Chondrocyte (in vitro differentiated cells): Measurements from ENCODE around the gene LSP1. TPM values are rescaled to one million over a fixed set of nuclear protein-coding genes. Genes with fewer than 3 reads are reported as not detected.

Experiments
- DNase-seq: peaks from one replicate; pipeline ENCODE4 v3.0.0; 2021; ENCODE audit warnings: mixed read lengths, low spot score
- H3K27ac Mint-ChIP-seq: one replicate; pipeline ENCODE4 v1.8.0; 2021; ENCODE audit warnings: mild to moderate bottlenecking, moderate library complexity, mixed read lengths; ENCODE audit not compliant: unreplicated experiment
- H3K27me3 Mint-ChIP-seq: 2 replicates; pipeline ENCODE4 v1.8.0; 2021; ENCODE audit warnings: low read depth, mixed read lengths
- H3K36me3 Mint-ChIP-seq: 2 replicates; pipeline ENCODE4 v1.8.0; 2021; ENCODE audit warnings: low read depth, mixed read lengths
- H3K4me1 Mint-ChIP-seq: 2 replicates; pipeline ENCODE4 v1.8.0; 2021; ENCODE audit warnings: low read depth, mild to moderate bottlenecking, mixed read lengths
- H3K4me3 Mint-ChIP-seq: one replicate; pipeline ENCODE4 v1.8.0; 2021; ENCODE audit warnings: mild to moderate bottlenecking, moderate library complexity, mixed read lengths; ENCODE audit not compliant: unreplicated experiment
- H3K9me3 Mint-ChIP-seq: 2 replicates; pipeline ENCODE4 v1.8.0; 2021; ENCODE audit warnings: low read depth, mixed read lengths
- CTCF ChIP-seq: fragments of 200-600 bp; sonication (generic); IDR thresholded peaks from 2 replicates; pipeline ENCODE4 v1.5.0; 2021; ENCODE audit warnings: antibody characterized with exemption, mild to moderate bottlenecking, moderate library complexity
- total RNA-seq: library from RNA; stranded (reverse); gene quantifications from 3 replicates; pipeline ENCODE4 v1.2.1, GENCODE V29; 2021

The LSP1 gene
- total RNA-seq, 1 donor from 2014 or later, result 7.4 TPM

DNA sequence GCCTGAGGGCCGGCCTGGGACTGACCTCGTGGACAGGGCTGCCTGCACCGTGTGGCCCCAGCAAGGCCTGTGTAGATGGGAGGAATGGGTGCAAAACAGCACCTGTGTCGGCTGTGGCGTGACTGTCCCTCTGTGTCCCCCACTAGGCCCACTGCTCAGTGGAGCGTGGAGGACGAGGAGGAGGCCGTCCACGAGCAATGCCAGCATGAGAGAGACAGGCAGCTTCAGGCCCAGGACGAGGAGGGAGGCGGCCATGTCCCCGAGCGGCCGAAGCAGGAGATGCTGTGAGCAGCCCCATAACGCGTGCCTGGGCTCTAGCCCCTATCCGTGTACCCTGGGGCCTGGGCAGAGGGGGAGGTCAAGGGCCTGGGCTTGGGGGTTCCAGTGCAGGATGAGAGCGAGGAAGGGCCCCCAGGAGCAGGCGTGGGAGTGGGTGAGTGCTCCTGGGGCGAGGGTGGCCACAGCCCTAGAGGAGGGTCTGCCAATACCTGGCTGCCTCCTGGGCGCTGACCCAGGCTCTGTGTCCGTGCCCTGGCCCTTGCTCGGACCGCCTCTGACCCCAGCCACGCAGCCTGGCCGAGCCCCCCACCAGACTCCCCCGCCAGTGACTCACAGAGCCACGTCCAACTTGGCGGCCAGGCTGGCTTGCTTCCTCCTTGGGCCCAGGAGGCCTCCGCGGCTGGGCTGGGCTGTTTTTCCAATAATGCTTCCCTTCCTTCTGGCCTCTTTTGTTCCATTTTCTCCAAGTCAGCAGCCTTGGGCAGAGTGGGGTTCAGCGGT is 27.2 kb downstream of the LSP1 start:
- H3K36me3 Mint-ChIP-seq, result no peaks in the 10 kb centered on the region
- H3K4me3 Mint-ChIP-seq, result no peak overlapping the region
- H3K9me3 Mint-ChIP-seq, result no peaks in the 10 kb centered on the region
- peak; percentile 89 for DNase-seq
- H3K27ac Mint-ChIP-seq, result peak overlapping the region; percentile 90
- H3K27me3 Mint-ChIP-seq, result no peaks in the 10 kb centered on the region
- no peak for TF ChIP-seq CTCF
- peaks cover 31% of the 10 kb centered on the region for H3K4me1 Mint-ChIP-seq

- no peaks in the 10 kb centered on the region for H3K36me3 Mint-ChIP-seq
- H3K9me3 Mint-ChIP-seq, result no peaks in the 10 kb centered on the region
- H3K27me3 Mint-ChIP-seq, result no peaks in the 10 kb centered on the region
- peaks cover 26% of the 10 kb centered on the region for H3K4me1 Mint-ChIP-seq
- H3K4me3 Mint-ChIP-seq, result no peak overlapping the region
- H3K27ac Mint-ChIP-seq, result peak overlapping the region; percentile 90
- no peak for TF ChIP-seq CTCF
- peak; percentile 87 for DNase-seq
Observed at GRCh38 chr11:1880746-1881441, 28.0 kb downstream of the LSP1 start.

GRCh38 chr11:1881442-1882264 is 28.8 kb downstream of the LSP1 start:
- Mint-ChIP-seq H3K4me1 (peaks cover 19% of the 10 kb centered on the region), H3K4me3 (no peak overlapping the region), H3K27ac (no peak overlapping the region), H3K36me3 (no peaks in the 10 kb centered on the region), H3K27me3 (no peaks in the 10 kb centered on the region), H3K9me3 (no peaks in the 10 kb centered on the region)
- DNase-seq, result peak; percentile 66
- TF ChIP-seq CTCF, result no peak

DNA sequence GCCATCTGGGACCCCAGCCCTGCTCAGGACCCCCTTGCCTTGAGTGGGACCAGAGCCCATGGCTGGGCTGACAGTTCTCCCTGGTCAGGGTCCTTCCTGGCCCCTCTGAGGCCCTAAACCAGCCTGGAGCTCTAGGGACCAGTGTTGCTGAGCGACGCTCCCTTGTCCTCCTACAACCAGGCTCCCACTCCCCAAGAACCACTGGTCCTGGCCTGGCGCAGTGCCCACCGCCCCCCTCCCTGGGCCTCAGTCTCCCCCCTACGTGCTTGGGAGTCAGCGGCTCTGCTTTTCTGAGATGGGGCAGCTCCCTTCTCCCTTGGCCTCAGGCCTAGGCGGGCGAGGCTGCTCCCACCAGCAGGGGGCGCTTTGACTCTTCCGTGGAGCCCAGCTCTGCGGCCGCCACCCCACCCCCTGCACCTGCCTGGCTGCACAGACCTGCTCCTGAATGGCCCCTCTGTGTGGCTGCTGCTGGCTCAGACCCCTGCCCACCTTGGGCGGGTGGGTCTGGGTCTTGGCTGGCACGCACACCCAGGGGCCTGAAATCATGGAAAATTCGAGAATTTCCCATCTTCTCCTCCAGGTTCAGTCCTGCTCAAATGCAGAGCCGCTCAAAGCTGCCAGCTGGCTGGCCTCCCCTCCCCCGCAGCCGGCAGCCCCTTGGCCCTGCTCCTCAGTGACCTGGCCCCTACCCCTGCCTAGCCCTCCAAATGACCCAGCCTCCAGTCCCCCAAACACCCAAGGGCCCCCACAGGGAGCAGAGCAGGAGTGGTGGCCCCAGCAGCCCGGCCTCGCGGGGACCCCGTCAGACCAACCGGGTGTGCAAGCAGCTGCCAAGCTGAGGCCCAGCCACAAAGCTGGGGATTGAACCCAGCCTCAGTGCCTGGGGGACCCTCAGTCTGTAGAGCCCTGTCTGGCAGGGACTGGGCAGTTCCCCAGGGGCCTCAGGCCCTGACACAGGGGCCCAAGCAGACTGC is 29.7 kb downstream of the LSP1 start:
- Mint-ChIP-seq H3K27ac (no peak overlapping the region), H3K4me1 (peaks cover 12% of the 10 kb centered on the region), H3K4me3 (no peak overlapping the region), H3K27me3 (no peaks in the 10 kb centered on the region), H3K9me3 (no peaks in the 10 kb centered on the region), H3K36me3 (no peaks in the 10 kb centered on the region)
- peak; percentile 89 for DNase-seq
- peak; percentile 95 for TF ChIP-seq CTCF
